ENCODE results near the gene FBXO10.

FBXO10 gene

GRCh38 chr9:37504605-37505004 is 71.6 kb downstream of the FBXO10 start:
- no peak for TF ChIP-seq CTCF (conservative IDR thresholded peaks at IDR 0.05)
- no peak for TF ChIP-seq ZFX (IDR thresholded peaks at IDR 0.05)
- no peak overlapping the region for H3K27ac ChIP-seq

GRCh38 chr9:37503736-37504135 is 72.4 kb downstream of the FBXO10 start:
- H3K27ac ChIP-seq: no peak overlapping the region
- no peak for TF ChIP-seq CTCF (conservative IDR thresholded peaks at IDR 0.05)
- no peak for TF ChIP-seq ZFX (IDR thresholded peaks at IDR 0.05)

GRCh38 chr9:37501957-37502596 is 74.1 kb downstream of the FBXO10 start:
- H3K27ac ChIP-seq: no peak overlapping the region
- no peak for TF ChIP-seq CTCF (conservative IDR thresholded peaks at IDR 0.05)
- TF ChIP-seq ZFX (IDR thresholded peaks at IDR 0.05): no peak

GRCh38 chr9:37499297-37499696 is 76.9 kb downstream of the FBXO10 start:
- H3K27ac ChIP-seq: no peak overlapping the region
- no peak for TF ChIP-seq CTCF (conservative IDR thresholded peaks at IDR 0.05)
- no peak for TF ChIP-seq ZFX (IDR thresholded peaks at IDR 0.05)

GRCh38 chr9:37498457-37498856 is 77.7 kb downstream of the FBXO10 start:
- TF ChIP-seq ZFX (IDR thresholded peaks at IDR 0.05) (no peak), CTCF (conservative IDR thresholded peaks at IDR 0.05) (no peak)
- H3K27ac ChIP-seq: no peak overlapping the region

GRCh38 chr9:37497320-37497719 is 78.9 kb downstream of the FBXO10 start:
- no peak for TF ChIP-seq CTCF (conservative IDR thresholded peaks at IDR 0.05)
- TF ChIP-seq ZFX (IDR thresholded peaks at IDR 0.05): no peak
- H3K27ac ChIP-seq: no peak overlapping the region

- TF ChIP-seq CTCF (conservative IDR thresholded peaks at IDR 0.05) (no peak), ZFX (IDR thresholded peaks at IDR 0.05) (no peak)
- H3K27ac ChIP-seq: no peak overlapping the region
Observed at GRCh38 chr9:37496020-37496419, 80.2 kb downstream of the FBXO10 start.

Measured in C4-2B (cell line).